H1 (cell line): ENCODE measurements around the gene CAMTA1. TPM values are rescaled to one million over a fixed set of nuclear protein-coding genes. Genes with fewer than 3 reads are reported as not detected.

ENCODE experiments used
- CTCF ChIA-PET: fragments of 300-600 bp; sonication (Branson Sonifier 250); formaldehyde crosslinking; loops from one replicate; lab custom pipeline; 2021; ENCODE audit not compliant: partially characterized antibody; lab: Charles Lee
- POLR2A ChIA-PET: fragments of 300-600 bp; sonication (Branson Sonifier 250); formaldehyde crosslinking; loops from one replicate; lab custom pipeline; 2021; ENCODE audit warnings: inconsistent platforms; ENCODE audit not compliant: partially characterized antibody; lab: Charles Lee
- DNase-seq, 2 experiments: peaks; one replicate each; pipeline versions ENCODE4 v3.0.0 to v3.0.0-alpha.2; 2010 to 2022; ENCODE audit warnings: low spot score in 2 of 2, low read depth in 1 of 2, mixed read lengths in 1 of 2
- FAIRE-seq: peaks from 2 replicates; lab custom pipeline; 2011; peaks lifted over from hg19 to GRCh38; lab: Jason Lieb, UNC
- H2AFZ ChIP-seq: 2 replicates; pipeline ENCODE4 v1.8.1; 2012; ENCODE audit warnings: low read length, inconsistent platforms
- H2AK5ac ChIP-seq: 2 replicates; pipeline ENCODE4 v1.6.1; 2013; ENCODE audit warnings: low read depth, low read length
- H2BK120ac ChIP-seq: replicated peaks from 2 replicates; pipeline ENCODE3; 2013; ENCODE audit warnings: low read depth, low read length, inconsistent platforms
- H2BK12ac ChIP-seq: 2 replicates; pipeline ENCODE4 v1.6.1; 2013; ENCODE audit warnings: low read depth, low read length
- H2BK15ac ChIP-seq: 2 replicates; pipeline ENCODE4 v1.6.1; 2013; ENCODE audit warnings: low read length
- H2BK20ac ChIP-seq: 2 replicates; pipeline ENCODE4 v1.6.1; 2013; ENCODE audit warnings: low read length
- H2BK5ac ChIP-seq: 2 replicates; pipeline ENCODE4 v1.6.1; 2013; ENCODE audit warnings: low read depth, low read length
- H3K14ac ChIP-seq: 2 replicates; pipeline ENCODE4 v1.6.1; 2013; ENCODE audit warnings: inconsistent platforms; ENCODE audit not compliant: insufficient read length
- H3K18ac ChIP-seq: 2 replicates; pipeline ENCODE4 v1.6.1; 2013; ENCODE audit warnings: low read length; ENCODE audit errors: extremely low read depth
- H3K23ac ChIP-seq: 2 replicates; pipeline ENCODE4 v1.6.1; 2013; ENCODE audit warnings: inconsistent platforms; ENCODE audit not compliant: insufficient read length
- H3K23me2 ChIP-seq: 2 replicates; pipeline ENCODE4 v1.6.1; 2013; ENCODE audit warnings: low read depth, low read length
- H3K27ac ChIP-seq: 2 replicates; pipeline ENCODE4 v1.6.1; 2011; ENCODE audit warnings: low read depth, low read length, inconsistent platforms
- H3K27me3 ChIP-seq, 4 experiments: replicated peaks in 1 of 4; 1 replicate in 1 of 4; 2 replicates in 3 of 4; pipeline versions ENCODE4 v1.6.1 to v1.8.1; 2011 to 2013; ENCODE audit warnings: low read length in 3 of 4, mild to moderate bottlenecking in 3 of 4, inconsistent platforms in 2 of 4, mixed read lengths in 2 of 4, moderate library complexity in 1 of 4; ENCODE audit not compliant: control insufficient read depth in 3 of 4, insufficient read depth in 3 of 4; ENCODE audit errors: extremely low read depth in 1 of 4
- H3K36me3 ChIP-seq, 4 experiments: 2 replicates each; pipeline versions ENCODE4 v1.6.1 to v1.8.1; 2011 to 2013; ENCODE audit warnings: mild to moderate bottlenecking in 4 of 4, low read length in 3 of 4, moderate library complexity in 2 of 4, control low read depth in 1 of 4, inconsistent platforms in 1 of 4; ENCODE audit not compliant: insufficient read depth in 4 of 4, control insufficient read depth in 2 of 4
- H3K4ac ChIP-seq: replicated peaks from 2 replicates; pipeline ENCODE3; 2013; ENCODE audit warnings: low read length, low read depth, mixed read lengths, inconsistent platforms; ENCODE audit not compliant: insufficient read length
- H3K4me1 ChIP-seq, 4 experiments: replicated peaks in 1 of 4; 1 replicate in 1 of 4; 2 replicates in 3 of 4; pipeline versions ENCODE4 v1.6.1 to v1.8.1; 2011 to 2013; ENCODE audit warnings: low read length in 3 of 4, inconsistent platforms in 2 of 4, mixed read lengths in 1 of 4; ENCODE audit not compliant: insufficient read depth in 4 of 4, control insufficient read depth in 3 of 4
- H3K4me2 ChIP-seq, 2 experiments: 2 replicates each; pipeline versions ENCODE4 v1.6.1 to v1.8.1; 2011 to 2013; ENCODE audit warnings: low read depth in 2 of 2, low read length in 2 of 2, control low read depth in 1 of 2, inconsistent platforms in 1 of 2, mild to moderate bottlenecking in 1 of 2; ENCODE audit not compliant: insufficient read depth in 1 of 2
- H3K4me3 ChIP-seq, 4 experiments: fragments of 200-600, 300-600 bp in 1 of 4; sonication (generic), shearing (Covaris generic), sonication (Bioruptor Twin) in 1 of 4; 2 replicates each; pipeline versions ENCODE4 v1.5.1 to v1.8.1; 2011 to 2016; ENCODE audit warnings: low read length in 4 of 4, low read depth in 3 of 4, control low read depth in 2 of 4, inconsistent platforms in 2 of 4, mild to moderate bottlenecking in 2 of 4, mixed read lengths in 1 of 4, moderate library complexity in 1 of 4; ENCODE audit not compliant: insufficient read depth in 2 of 4; ENCODE audit errors: extremely low read depth in 1 of 4
- H3K56ac ChIP-seq: replicated peaks from 2 replicates; pipeline ENCODE3; 2013; ENCODE audit warnings: low read depth, mild to moderate bottlenecking, mixed read lengths, low read length, inconsistent platforms; ENCODE audit not compliant: insufficient read length
- H3K79me1 ChIP-seq: 2 replicates; pipeline ENCODE4 v1.6.1; 2013; ENCODE audit warnings: low read depth, low read length, control low read depth
- H3K79me2 ChIP-seq, 2 experiments: 2 replicates each; pipeline versions ENCODE4 v1.6.1 to v1.8.1; 2012 to 2013; ENCODE audit warnings: low read length in 2 of 2, mild to moderate bottlenecking in 2 of 2, inconsistent platforms in 1 of 2; ENCODE audit not compliant: insufficient read depth in 2 of 2, control insufficient read depth in 1 of 2
- H3K9ac ChIP-seq, 4 experiments: replicated peaks in 1 of 4; 1 replicate in 1 of 4; 2 replicates in 3 of 4; pipeline versions ENCODE4 v1.6.1 to v1.8.1; 2011 to 2013; ENCODE audit warnings: low read depth in 3 of 4, low read length in 3 of 4, control low read depth in 2 of 4, mild to moderate bottlenecking in 2 of 4, moderate library complexity in 2 of 4, inconsistent platforms in 1 of 4; ENCODE audit errors: extremely low read depth in 1 of 4
- H3K9me3 ChIP-seq, 2 experiments: 2 replicates each; pipeline versions ENCODE4 v1.6.1 to v1.8.1; 2012 to 2013; ENCODE audit warnings: mild to moderate bottlenecking in 2 of 2, moderate library complexity in 2 of 2, control low read depth in 1 of 2, inconsistent platforms in 1 of 2, low read depth in 1 of 2, low read length in 1 of 2, mixed read lengths in 1 of 2; ENCODE audit not compliant: insufficient read depth in 2 of 2
- H4K20me1 ChIP-seq, 2 experiments: replicated peaks in 1 of 2; 2 replicates each; pipeline versions ENCODE3 to v1.8.1; 2011 to 2013; ENCODE audit warnings: inconsistent platforms in 2 of 2, low read length in 2 of 2, mild to moderate bottlenecking in 1 of 2; ENCODE audit not compliant: insufficient read depth in 2 of 2, control insufficient read depth in 1 of 2
- H4K5ac ChIP-seq: 2 replicates; pipeline ENCODE4 v1.6.1; 2013; ENCODE audit warnings: low read length, low read depth, mixed read lengths, inconsistent platforms; ENCODE audit not compliant: insufficient read length
- H4K8ac ChIP-seq: 2 replicates; pipeline ENCODE4 v1.8.0; 2013; ENCODE audit warnings: mild to moderate bottlenecking, moderate library complexity, low read length, inconsistent platforms; ENCODE audit not compliant: insufficient read depth; ENCODE audit errors: extremely low read depth
- H4K91ac ChIP-seq: replicated peaks from 2 replicates; pipeline ENCODE3; 2013; ENCODE audit warnings: low read length, mixed read lengths, inconsistent platforms; ENCODE audit not compliant: insufficient read length
- ASH2L ChIP-seq: fragments of 200-600, 300-600 bp; sonication (generic); IDR thresholded peaks from one replicate; pipeline ENCODE4 v1.7.1; 2017; ENCODE audit warnings: low read length
- JUND ChIP-seq: IDR thresholded peaks from 2 replicates; pipeline ENCODE4 v1.6.1; 2011; ENCODE audit warnings: mild to moderate bottlenecking, improper control_type of control experiment, low read length
- PHF8 ChIP-seq: fragments of 200-600 bp; sonication (generic); conservative IDR thresholded peaks from 2 replicates; pipeline ENCODE4 v1.7.1; 2012; ENCODE audit warnings: low read depth, mild to moderate bottlenecking, inconsistent platforms, low read length, moderate library complexity
- WGBS, 2 experiments: shearing (Covaris generic) in 1 of 2; methylation state at CpG; one replicate each; pipeline versions ENCODE4 v1.1.6 to v1.1.7; 2013 to 2015; ENCODE audit warnings: low lambda C conversion rate in 2 of 2, mixed read lengths in 2 of 2, inconsistent platforms in 1 of 2, low coverage in 1 of 2, missing lambda C conversion rate in 1 of 2; ENCODE audit not compliant: insufficient replicate concordance in 2 of 2, insufficient coverage in 1 of 2, insufficient read length in 1 of 2; ENCODE audit errors: extremely low coverage in 1 of 2, missing lambda C conversion rate in 1 of 2; 5-methylcytosine and 5-hydroxymethylcytosine counted together
- polyA plus RNA-seq, 7 experiments: library from polyadenylated mRNA; depleted of rRNA in 3 of 7; stranded (reverse) in 5 of 7; unstranded in 2 of 7; fragments of >200 nt in 5 of 7; fragments of 200-250 nt in 2 of 7; gene quantifications; 1 replicate in 5 of 7; 2 replicates in 1 of 7; 4 replicates in 1 of 7; pipeline versions ENCODE4 v1.2.1 to v1.2.3, GENCODE V29; 2011 to 2013; ENCODE audit warnings: missing spikeins in 2 of 7, mixed read lengths in 2 of 7
- total RNA-seq: library from RNA; stranded (reverse); fragmentation: NEBNext Ultra II Directional; extraction: Animal tissue kit (Norgen Biotek cat#: 25700); gene quantifications from 2 replicates; pipeline ENCODE4 v1.2.1, GENCODE V29; 2021
- TF ChIP-seq, protein P1 (sequence below): IDR thresholded peaks from 2 replicates; pipeline ENCODE4 v1.6.1; 2011; ENCODE audit warnings: low read length, improper control_type of control experiment

The CAMTA1 gene
- total and polyA plus RNA-seq, 2 of the 8 experiments (the other 6 are each of a cell fraction or from before 2014, with no cell fraction given) = 65.0 to 119 TPM

DNA sequence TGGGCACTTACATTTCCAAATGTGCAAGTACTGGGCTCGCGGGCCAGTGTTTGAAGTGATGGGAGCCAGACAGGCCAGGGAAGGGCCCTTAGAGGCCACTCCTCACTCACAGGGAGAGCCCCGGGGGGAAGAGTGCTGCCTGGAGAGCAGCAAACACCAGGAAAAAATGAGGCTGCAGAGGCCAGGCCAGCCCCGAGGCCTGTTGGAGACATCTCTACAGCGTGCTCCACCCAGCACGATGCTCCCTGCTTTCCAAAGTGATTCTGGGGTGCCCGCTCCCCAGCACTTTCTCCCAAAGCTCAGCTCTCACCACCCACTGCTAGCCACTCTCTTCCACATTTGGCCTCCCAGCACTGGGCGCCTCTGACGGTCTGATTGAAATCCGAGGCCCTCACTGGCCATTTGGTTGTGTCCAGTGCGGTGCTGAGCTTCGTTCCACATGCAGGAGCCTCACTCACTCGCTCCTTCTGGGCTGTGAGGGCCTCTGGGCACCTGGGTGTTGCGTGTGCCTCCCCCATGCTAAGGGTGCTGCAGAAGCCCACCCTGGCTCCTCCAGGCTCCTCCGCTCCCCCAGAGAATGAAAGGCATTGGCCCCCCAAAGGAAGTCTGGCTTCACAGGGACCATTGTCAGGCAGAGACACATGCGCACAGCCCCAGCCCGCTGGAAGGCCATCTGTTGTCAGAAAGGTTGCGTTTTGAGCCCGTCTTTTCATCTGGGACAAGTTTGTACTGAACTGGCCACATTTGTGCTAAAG lies 600.4 kb downstream of the CAMTA1 start:
- H2BK5ac ChIP-seq = no peak overlapping the region
- H4K5ac ChIP-seq = no peak overlapping the region
- no peaks in the 10 kb centered on the region for H3K27me3 ChIP-seq
- 0 out of 2 replicates have a peak overlapping the region, but pooled peaks have one; percentile 61 for H2BK20ac ChIP-seq
- H2BK12ac ChIP-seq = peak overlapping the region; percentile 33; the same call in 1 of the 2 replicates
- H2AK5ac ChIP-seq = no peak overlapping the region
- peaks cover 2% of the 10 kb centered on the region; the same call in 1 of the 2 replicates for H3K23me2 ChIP-seq
- no peak overlapping the region for H3K56ac ChIP-seq
- peak in 1 of 2 experiments; percentile 38 for DNase-seq
- no peak overlapping the region for H3K9ac ChIP-seq
- peaks cover 0 to 2% of the 10 kb centered on the region in 2 experiments for H4K20me1 ChIP-seq
- H2AFZ ChIP-seq = no peak overlapping the region
- no peaks in the 10 kb centered on the region for H3K79me1 ChIP-seq
- WGBS, 2 experiments = 89% methylated on average over 19 of the region's 19 CpGs; no CpG with 5 or more reads in 1 of the 2 experiments
- H4K91ac ChIP-seq = no peak overlapping the region
- no peak overlapping the region for H3K14ac ChIP-seq
- FAIRE-seq = no peak
- H3K4me1 ChIP-seq = peaks cover 0 to 7% (median 2%) of the 10 kb centered on the region in 4 experiments; a peak in 4 of 7 replicates
- H3K9me3 ChIP-seq = no peaks in the 10 kb centered on the region
- TF ChIP-seq, protein P1, sequence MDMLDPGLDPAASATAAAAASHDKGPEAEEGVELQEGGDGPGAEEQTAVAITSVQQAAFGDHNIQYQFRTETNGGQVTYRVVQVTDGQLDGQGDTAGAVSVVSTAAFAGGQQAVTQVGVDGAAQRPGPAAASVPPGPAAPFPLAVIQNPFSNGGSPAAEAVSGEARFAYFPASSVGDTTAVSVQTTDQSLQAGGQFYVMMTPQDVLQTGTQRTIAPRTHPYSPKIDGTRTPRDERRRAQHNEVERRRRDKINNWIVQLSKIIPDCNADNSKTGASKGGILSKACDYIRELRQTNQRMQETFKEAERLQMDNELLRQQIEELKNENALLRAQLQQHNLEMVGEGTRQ = no peak
- no peak for TF ChIP-seq PHF8
- no peak for TF ChIP-seq JUND
- TF ChIP-seq ASH2L = no peak
- no peak overlapping the region for H3K4ac ChIP-seq
- H2BK15ac ChIP-seq = 0 out of 2 replicates have a peak overlapping the region, but pooled peaks have one; percentile 16
- 0 out of 2 replicates have a peak overlapping the region, but pooled peaks have one; percentile 23 for H4K8ac ChIP-seq
- no peak overlapping the region; the same call in 1 of the 2 replicates for H3K18ac ChIP-seq
- ChIA-PET CTCF (interaction anchor here (1.2 to 1.3 kb wide), 3 partner anchors 13 to 167 kb away, joined by 3 to 4 read pairs (median 3); no protein-coding TSS in a partner anchor), POLR2A (no interaction called here)
- no peak overlapping the region for H3K4me2 ChIP-seq
- no peaks in the 10 kb centered on the region for H3K36me3 ChIP-seq
- H3K23ac ChIP-seq = no peak overlapping the region
- H2BK120ac ChIP-seq = no peak overlapping the region
- H3K4me3 ChIP-seq = no peak overlapping the region
- H3K27ac ChIP-seq = no peak overlapping the region
- H3K79me2 ChIP-seq = no peaks in the 10 kb centered on the region
